K562 (cell line): ENCODE data around the gene KNL1. TPM values are rescaled to one million over a fixed set of nuclear protein-coding genes. Genes with fewer than 3 reads are reported as not detected.

ENCODE experiments used
- FOXM1 ChIP-seq, 2 experiments: fragments of 450-650 bp in 1 of 2; sonication (generic) in 1 of 2; formaldehyde crosslinking in 1 of 2; IDR thresholded peaks; 2 replicates each; pipeline versions ENCODE4 v1.6.1 to v1.9.0; 2017 to 2022; ENCODE audit warnings: low read depth in 2 of 2, mild to moderate bottlenecking in 2 of 2, missing genetic modification reagents in 1 of 2, moderate library complexity in 1 of 2
- GATAD2B ChIP-seq: fragments of 450-650 bp; IDR thresholded peaks from 2 replicates; pipeline ENCODE4 v1.6.1; 2017; ENCODE audit warnings: mild to moderate bottlenecking, borderline replicate concordance
- HIVEP1 ChIP-seq: fragments of 250-450 bp; sonication (Bioruptor Pico); IDR thresholded peaks from 2 replicates; pipeline ENCODE4 v1.4.0; 2020; ENCODE audit warnings: mild to moderate bottlenecking
- KLF1 ChIP-seq: fragments of 450-650 bp; IDR thresholded peaks from 2 replicates; pipeline ENCODE4 v1.6.1; 2016; ENCODE audit warnings: missing genetic modification characterization, missing compliant biosample characterization
- MTA2 ChIP-seq: fragments of 450-650 bp; IDR thresholded peaks from 2 replicates; pipeline ENCODE4 v1.6.1; 2016; ENCODE audit warnings: low read depth
- NEUROD1 ChIP-seq: fragments of 150-350 bp; IDR thresholded peaks from 2 replicates; pipeline ENCODE4 v1.6.1; 2014; ENCODE audit warnings: borderline replicate concordance, low read length, low read depth; ENCODE audit not compliant: partially characterized antibody
- RAD21 ChIP-seq, 2 experiments: fragments of 250-450 bp in 1 of 2; fragments of 450-650 bp in 1 of 2; sonication (Bioruptor Pico) in 1 of 2; formaldehyde crosslinking in 1 of 2; IDR thresholded peaks in 1 of 2; conservative IDR thresholded peaks in 1 of 2; 2 replicates each; pipeline versions ENCODE4 v1.4.0 to v1.8.0; 2020 to 2022; ENCODE audit warnings: mild to moderate bottlenecking in 2 of 2, moderate library complexity in 1 of 2
- SOX6 ChIP-seq: fragments of 450-650 bp; IDR thresholded peaks from 2 replicates; pipeline ENCODE4 v1.6.1; 2014; ENCODE audit warnings: mild to moderate bottlenecking
- SRF ChIP-seq, 2 experiments: fragments of 250-450, 450-650 bp in 1 of 2; sonication (Bioruptor Pico) in 1 of 2; sonication (generic) in 1 of 2; formaldehyde crosslinking; IDR thresholded peaks; 2 replicates each; pipeline versions ENCODE4 v1.5.0 to v1.5.1; 2020 to 2022; ENCODE audit warnings: mild to moderate bottlenecking in 1 of 2, missing genetic modification reagents in 1 of 2
- TBL1XR1 ChIP-seq, 2 experiments: IDR thresholded peaks; 2 replicates each; pipeline ENCODE4 v1.6.1; 2012; ENCODE audit warnings: improper control_type of control experiment in 2 of 2, low read length in 2 of 2, mild to moderate bottlenecking in 1 of 2
- XRCC3 ChIP-seq: fragments of 450-650 bp; IDR thresholded peaks from 2 replicates; pipeline ENCODE4 v1.6.1; 2017; ENCODE audit warnings: mild to moderate bottlenecking, moderate library complexity
- ZNF3 ChIP-seq: fragments of 250-450 bp; sonication (Bioruptor Pico); IDR thresholded peaks from 2 replicates; pipeline ENCODE4 v1.5.0; 2021; ENCODE audit warnings: mild to moderate bottlenecking, moderate library complexity
- ZNF77 ChIP-seq: fragments of 250-450 bp; sonication (Bioruptor Pico); IDR thresholded peaks from 2 replicates; pipeline ENCODE4 v1.5.0; 2020
- polyA plus RNA-seq, 8 experiments: library from polyadenylated mRNA; depleted of rRNA in 4 of 8; stranded (reverse) in 5 of 8; unstranded in 3 of 8; fragments of >200 nt; fragmentation: Nextera tagmentation in 2 of 8; fragmentation: Illumina TruSeq in 1 of 8; extraction: Ambion mirVana in 2 of 8; extraction: Trizol in 1 of 8; gene quantifications; 2 replicates each; pipeline versions ENCODE4 v1.2.1 to v1.2.3, GENCODE V29; 2011 to 2014; ENCODE audit warnings: inconsistent platforms in 1 of 8, missing spikeins in 1 of 8
- total RNA-seq, 7 experiments: library from RNA; depleted of rRNA in 6 of 7; stranded (reverse); fragments of >200 nt in 6 of 7; fragmentation: Illumina TruSeq in 2 of 7; extraction: Trizol in 2 of 7; gene quantifications; 2 replicates each; pipeline versions ENCODE4 v1.2.1 to v1.2.3, GENCODE V29; 2011 to 2021; ENCODE audit warnings: low replicate concordance in 1 of 7
- TF ChIP-seq, protein P1 (sequence below): sonication (generic); formaldehyde crosslinking; IDR thresholded peaks from 2 replicates; pipeline ENCODE4 v1.8.0; 2022; ENCODE audit warnings: missing genetic modification reagents, mild to moderate bottlenecking, borderline replicate concordance
- TF ChIP-seq, protein P2 (sequence below): fragments of 450-650 bp; IDR thresholded peaks from 2 replicates; pipeline ENCODE4 v1.6.1; 2016; ENCODE audit warnings: borderline replicate concordance
- TF ChIP-seq, protein P3 (sequence below): sonication (generic); formaldehyde crosslinking; IDR thresholded peaks from 2 replicates; pipeline ENCODE4 v1.8.1; 2023; ENCODE audit warnings: mild to moderate bottlenecking, missing genetic modification reagents
- TF ChIP-seq, protein P4 (sequence below): fragments of 450-650 bp; formaldehyde crosslinking; IDR thresholded peaks from 2 replicates; pipeline ENCODE4 v1.4.0; 2020; ENCODE audit warnings: mild to moderate bottlenecking, mixed read lengths

Gene KNL1
- total and polyA plus RNA-seq, 9 of the 15 experiments (the other 6 are each of a cell fraction or from before 2014, with no cell fraction given), result 14.5 to 65.4 (median 34.6) TPM

DNA sequence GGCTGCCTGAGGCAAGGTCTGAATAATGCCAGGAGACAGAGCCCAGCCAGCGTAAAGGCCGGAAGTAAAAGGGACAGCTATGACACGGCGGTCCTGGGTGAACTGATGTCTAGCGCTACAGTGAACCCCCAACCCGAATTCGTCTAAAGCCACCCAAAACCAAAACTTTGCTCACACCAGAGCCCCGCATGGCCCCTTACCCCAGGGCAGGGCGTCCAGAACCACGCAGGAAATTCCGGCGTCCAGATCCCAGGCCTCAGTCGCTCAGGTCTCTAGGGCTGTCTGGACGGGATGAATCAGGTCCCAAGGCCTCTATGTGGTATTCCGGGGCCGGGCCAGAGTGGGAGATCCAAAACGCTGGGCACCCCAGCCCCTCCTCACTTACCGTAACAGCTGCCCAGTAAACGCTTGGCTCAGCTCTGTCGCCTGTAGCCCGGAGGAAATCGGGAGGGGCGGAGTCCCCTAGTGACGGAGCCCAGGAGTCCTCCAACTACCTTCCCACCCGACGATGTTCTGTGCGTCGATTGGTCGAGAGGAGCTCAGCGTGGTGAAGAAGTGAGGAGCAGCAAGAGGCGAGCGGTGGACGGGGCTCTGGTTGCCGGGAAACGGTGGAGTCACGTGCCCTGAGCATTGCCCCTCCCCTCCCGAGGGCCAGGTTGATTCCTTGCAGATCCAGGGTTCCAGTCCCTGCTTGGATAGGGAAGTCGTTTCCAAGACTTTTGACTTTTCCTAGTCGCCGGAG, 29.3 kb upstream of the KNL1 start, which contains the start of gene CCDC32 (continued):
- TF ChIP-seq KLF1 (tag) (no peak), XRCC3 (no peak), ZNF77 (CRISPR knock-in tag) (no peak), ZNF3 (CRISPR knock-in tag) (no peak), MTA2 (no peak), RAD21 (CRISPR knock-in tag; conservative IDR thresholded peaks at IDR 0.05 in 1 of 2, IDR thresholded peaks at IDR 0.05 in 1 of 2) (no peak), GATAD2B (no peak), SOX6 (no peak), HIVEP1 (CRISPR knock-in tag) (no peak), NEUROD1 (no peak), SRF (CRISPR knock-in tag; IDR thresholded peaks at IDR 0.05) (no peak), FOXM1 (IDR thresholded peaks at IDR 0.05; ENCODE audit: low read depth) (no peak), FOXM1 (CRISPR knock-in tag; IDR thresholded peaks at IDR 0.05; ENCODE audit: low read depth) (no peak), TBL1XR1 (IDR thresholded peaks at IDR 0.05; ENCODE audit: low read length in 2 of 2) (no peak)
- TF ChIP-seq, protein P1, sequence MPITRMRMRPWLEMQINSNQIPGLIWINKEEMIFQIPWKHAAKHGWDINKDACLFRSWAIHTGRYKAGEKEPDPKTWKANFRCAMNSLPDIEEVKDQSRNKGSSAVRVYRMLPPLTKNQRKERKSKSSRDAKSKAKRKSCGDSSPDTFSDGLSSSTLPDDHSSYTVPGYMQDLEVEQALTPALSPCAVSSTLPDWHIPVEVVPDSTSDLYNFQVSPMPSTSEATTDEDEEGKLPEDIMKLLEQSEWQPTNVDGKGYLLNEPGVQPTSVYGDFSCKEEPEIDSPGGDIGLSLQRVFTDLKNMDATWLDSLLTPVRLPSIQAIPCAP, result no peak
- TF ChIP-seq, protein P2, sequence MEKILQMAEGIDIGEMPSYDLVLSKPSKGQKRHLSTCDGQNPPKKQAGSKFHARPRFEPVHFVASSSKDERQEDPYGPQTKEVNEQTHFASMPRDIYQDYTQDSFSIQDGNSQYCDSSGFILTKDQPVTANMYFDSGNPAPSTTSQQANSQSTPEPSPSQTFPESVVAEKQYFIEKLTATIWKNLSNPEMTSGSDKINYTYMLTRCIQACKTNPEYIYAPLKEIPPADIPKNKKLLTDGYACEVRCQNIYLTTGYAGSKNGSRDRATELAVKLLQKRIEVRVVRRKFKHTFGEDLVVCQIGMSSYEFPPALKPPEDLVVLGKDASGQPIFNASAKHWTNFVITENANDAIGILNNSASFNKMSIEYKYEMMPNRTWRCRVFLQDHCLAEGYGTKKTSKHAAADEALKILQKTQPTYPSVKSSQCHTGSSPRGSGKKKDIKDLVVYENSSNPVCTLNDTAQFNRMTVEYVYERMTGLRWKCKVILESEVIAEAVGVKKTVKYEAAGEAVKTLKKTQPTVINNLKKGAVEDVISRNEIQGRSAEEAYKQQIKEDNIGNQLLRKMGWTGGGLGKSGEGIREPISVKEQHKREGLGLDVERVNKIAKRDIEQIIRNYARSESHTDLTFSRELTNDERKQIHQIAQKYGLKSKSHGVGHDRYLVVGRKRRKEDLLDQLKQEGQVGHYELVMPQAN, result peak; percentile 69; the same call in 1 of the 2 replicates
- TF ChIP-seq, protein P3, sequence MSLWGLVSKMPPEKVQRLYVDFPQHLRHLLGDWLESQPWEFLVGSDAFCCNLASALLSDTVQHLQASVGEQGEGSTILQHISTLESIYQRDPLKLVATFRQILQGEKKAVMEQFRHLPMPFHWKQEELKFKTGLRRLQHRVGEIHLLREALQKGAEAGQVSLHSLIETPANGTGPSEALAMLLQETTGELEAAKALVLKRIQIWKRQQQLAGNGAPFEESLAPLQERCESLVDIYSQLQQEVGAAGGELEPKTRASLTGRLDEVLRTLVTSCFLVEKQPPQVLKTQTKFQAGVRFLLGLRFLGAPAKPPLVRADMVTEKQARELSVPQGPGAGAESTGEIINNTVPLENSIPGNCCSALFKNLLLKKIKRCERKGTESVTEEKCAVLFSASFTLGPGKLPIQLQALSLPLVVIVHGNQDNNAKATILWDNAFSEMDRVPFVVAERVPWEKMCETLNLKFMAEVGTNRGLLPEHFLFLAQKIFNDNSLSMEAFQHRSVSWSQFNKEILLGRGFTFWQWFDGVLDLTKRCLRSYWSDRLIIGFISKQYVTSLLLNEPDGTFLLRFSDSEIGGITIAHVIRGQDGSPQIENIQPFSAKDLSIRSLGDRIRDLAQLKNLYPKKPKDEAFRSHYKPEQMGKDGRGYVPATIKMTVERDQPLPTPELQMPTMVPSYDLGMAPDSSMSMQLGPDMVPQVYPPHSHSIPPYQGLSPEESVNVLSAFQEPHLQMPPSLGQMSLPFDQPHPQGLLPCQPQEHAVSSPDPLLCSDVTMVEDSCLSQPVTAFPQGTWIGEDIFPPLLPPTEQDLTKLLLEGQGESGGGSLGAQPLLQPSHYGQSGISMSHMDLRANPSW (CRISPR knock-in tag), result no peak
- TF ChIP-seq, protein P4, sequence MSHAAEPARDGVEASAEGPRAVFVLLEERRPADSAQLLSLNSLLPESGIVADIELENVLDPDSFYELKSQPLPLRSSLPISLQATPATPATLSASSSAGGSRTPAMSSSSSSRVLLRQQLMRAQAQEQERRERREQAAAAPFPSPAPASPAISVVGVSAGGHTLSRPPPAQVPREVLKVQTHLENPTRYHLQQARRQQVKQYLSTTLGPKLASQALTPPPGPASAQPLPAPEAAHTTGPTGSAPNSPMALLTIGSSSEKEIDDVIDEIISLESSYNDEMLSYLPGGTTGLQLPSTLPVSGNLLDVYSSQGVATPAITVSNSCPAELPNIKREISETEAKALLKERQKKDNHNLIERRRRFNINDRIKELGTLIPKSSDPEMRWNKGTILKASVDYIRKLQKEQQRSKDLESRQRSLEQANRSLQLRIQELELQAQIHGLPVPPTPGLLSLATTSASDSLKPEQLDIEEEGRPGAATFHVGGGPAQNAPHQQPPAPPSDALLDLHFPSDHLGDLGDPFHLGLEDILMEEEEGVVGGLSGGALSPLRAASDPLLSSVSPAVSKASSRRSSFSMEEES (CRISPR knock-in tag), result peak; percentile 97
